Measurements from ENCODE around the gene RNF39. TPM values are rescaled to one million over a fixed set of nuclear protein-coding genes. Genes with fewer than 3 reads are reported as not detected.
A peak's percentile ranks its signal among the peaks of the same experiment; 100 is the strongest.

RNF39 gene
- total and polyA plus RNA-seq, 10 of the 15 experiments (the other 5 are each of a cell fraction or from before 2014, with no cell fraction given) = 0.04 to 0.11 TPM; not detected in 8

GRCh38 chr6:30113003-30113759 is 37.6 kb upstream of the RNF39 start, which contains the start of gene TRIM31 (continued):
- TF ChIP-seq NFYA (IDR thresholded peaks at IDR 0.05; ENCODE audit: borderline replicate concordance, low read depth, low read length) (no peak), BHLHE40 (IDR thresholded peaks at IDR 0.05; ENCODE audit: borderline replicate concordance in 1 of 2, low read depth in 2 of 2, low read length in 1 of 2) (peak in 1 of 2 experiments; percentile 35; a peak in 1 of 4 replicates), EP300 (IDR thresholded peaks at IDR 0.05; ENCODE audit: borderline replicate concordance in 1 of 2, control insufficient read depth in 1 of 2, low read depth in 2 of 2, low read length in 2 of 2) (0 out of 4 replicates have a peak, but pooled peaks of 1 of the 2 experiments have one; percentile 39), RELA (IDR thresholded peaks at IDR 0.05; ENCODE audit: borderline replicate concordance, partially characterized antibody) (peak; percentile 96), BMI1 (IDR thresholded peaks at IDR 0.05; ENCODE audit: borderline replicate concordance) (0 out of 2 replicates have a peak, but pooled peaks have one; percentile 26), DPF2 (IDR thresholded peaks at IDR 0.05) (peak; percentile 82), STAT3 (IDR thresholded peaks at IDR 0.05; ENCODE audit: low read depth, low read length) (no peak), NR2F1 (conservative IDR thresholded peaks at IDR 0.05) (peak; percentile 97), RELB (IDR thresholded peaks at IDR 0.05; ENCODE audit: low read depth) (peak; percentile 89), ZBTB11 (CRISPR knock-in tag; IDR thresholded peaks at IDR 0.05) (no peak), NR2C1 (IDR thresholded peaks at IDR 0.05) (peak; percentile 61), CBFB (IDR thresholded peaks at IDR 0.05; ENCODE audit: low read depth) (no peak), IKZF2 (IDR thresholded peaks at IDR 0.05) (peak; percentile 55 to 68; a peak in 3 of 4 replicates), GATAD2B (conservative IDR thresholded peaks at IDR 0.05; ENCODE audit: low read depth) (peak; percentile 87)
